BLaER1 treated with 17β-estradiol and CSF1 and Interleukin-3, amounts not matched to agents 10 nM and 100 nM (cell line): ENCODE results near the gene TPO.
A peak's percentile ranks its signal among the peaks of the same experiment; 100 is the strongest.
"Not testable (repeated sequence)": the region's sequence is repeated elsewhere in the genome, so short reads cannot be mapped to it uniquely, and the experiment has no call there.

Source experiments
- H3K27ac ChIP-seq, 11 experiments: shearing (Covaris generic); formaldehyde crosslinking; 2 replicates each; pipeline ENCODE4 v1.8.1; 2022
- H3K27me3 ChIP-seq, 11 experiments: shearing (Covaris generic); formaldehyde crosslinking; 2 replicates each; pipeline ENCODE4 v1.8.1; 2022
- H3K36me3 ChIP-seq, 11 experiments: shearing (Covaris generic); formaldehyde crosslinking; 2 replicates each; pipeline ENCODE4 v1.8.1; 2022
- H3K4me1 ChIP-seq, 10 experiments: shearing (Covaris generic); formaldehyde crosslinking; 2 replicates each; pipeline ENCODE4 v1.8.1; 2022
- H3K4me2 ChIP-seq, 11 experiments: shearing (Covaris generic); formaldehyde crosslinking; 2 replicates each; pipeline ENCODE4 v1.8.1; 2022
- H3K4me3 ChIP-seq, 10 experiments: shearing (Covaris generic); formaldehyde crosslinking; 2 replicates each; pipeline ENCODE4 v1.8.1; 2022
- H3K9ac ChIP-seq, 11 experiments: shearing (Covaris generic); formaldehyde crosslinking; 2 replicates each; pipeline ENCODE4 v1.8.1; 2022
- H3K9me3 ChIP-seq, 11 experiments: shearing (Covaris generic); formaldehyde crosslinking; replicated peaks in 1 of 11; 2 replicates each; pipeline ENCODE4 v1.8.1; 2022
- H4K20me1 ChIP-seq, 11 experiments: shearing (Covaris generic); formaldehyde crosslinking; 2 replicates each; pipeline ENCODE4 v1.8.1; 2022
- Cebpa-rat ChIP-seq, 11 experiments: shearing (Covaris generic); IDR thresholded peaks; 2 replicates each; pipeline ENCODE4 v1.8.1; 2022

The TPO gene

GRCh38 chr2:1512321-1513289, 99.3 kb downstream of the TPO start:
- peaks cover 0 to 10% (median 4%) of the 10 kb centered on the region in 11 experiments; a peak in 8 of 22 replicates for H3K9me3 ChIP-seq
- no peaks in the 10 kb centered on the region for H3K36me3 ChIP-seq
- no peak overlapping the region for H3K9ac ChIP-seq
- H4K20me1 ChIP-seq = no peaks in the 10 kb centered on the region; a peak in 1 of 22 replicates
- no peak overlapping the region for H3K27ac ChIP-seq
- no peak overlapping the region for H3K4me3 ChIP-seq
- TF ChIP-seq Cebpa-rat (IDR thresholded peaks at IDR 0.05) = no peak
- no peaks in the 10 kb centered on the region for H3K27me3 ChIP-seq
- H3K4me1 ChIP-seq = peaks cover 0 to 40% (median 16%) of the 10 kb centered on the region in 10 experiments; a peak in 16 of 20 replicates
- H3K4me2 ChIP-seq = no peak overlapping the region

- Histone ChIP-seq H4K20me1 (no peaks in the 10 kb centered on the region; a peak in 1 of 22 replicates), H3K27me3 (no peaks in the 10 kb centered on the region), H3K4me3 (no peak overlapping the region), H3K4me1 (peaks cover 14 to 60% (median 35%) of the 10 kb centered on the region in 10 experiments), H3K4me2 (peak overlapping the region in 3 of 11 experiments; percentile 10 to 21 (median 17); a peak in 4 of 22 replicates), H3K36me3 (no peaks in the 10 kb centered on the region), H3K9ac (no peak overlapping the region), H3K27ac (no peak overlapping the region), H3K9me3 (peaks cover 0 to 5% (median 0%) of the 10 kb centered on the region in 11 experiments; a peak in 4 of 22 replicates)
- TF ChIP-seq Cebpa-rat (IDR thresholded peaks at IDR 0.05) = no peak
Measured at GRCh38 chr2:1514391-1515072, 101.3 kb downstream of the TPO start.

GRCh38 chr2:1515073-1515430, 101.8 kb downstream of the TPO start:
- Histone ChIP-seq H4K20me1 (no peaks in the 10 kb centered on the region; a peak in 1 of 22 replicates), H3K36me3 (no peaks in the 10 kb centered on the region), H3K4me2 (no peak overlapping the region; a peak in 1 of 22 replicates), H3K27me3 (no peaks in the 10 kb centered on the region), H3K4me3 (no peak overlapping the region), H3K4me1 (peaks cover 14 to 65% (median 40%) of the 10 kb centered on the region in 10 experiments), H3K9ac (no peak overlapping the region), H3K27ac (no peak overlapping the region), H3K9me3 (peaks cover 0 to 5% (median 0%) of the 10 kb centered on the region in 11 experiments; a peak in 2 of 22 replicates)
- TF ChIP-seq Cebpa-rat (IDR thresholded peaks at IDR 0.05) = no peak

- peak overlapping the region in 5 of 11 experiments; percentile 7 to 80 (median 66); a peak in 7 of 22 replicates for H3K4me2 ChIP-seq
- peaks cover 0 to 5% (median 0%) of the 10 kb centered on the region in 11 experiments; a peak in 2 of 22 replicates for H3K9me3 ChIP-seq
- no peak for TF ChIP-seq Cebpa-rat (IDR thresholded peaks at IDR 0.05)
- H3K36me3 ChIP-seq = no peaks in the 10 kb centered on the region
- peaks cover 0 to 4% (median 0%) of the 10 kb centered on the region in 11 experiments; a peak in 1 of 22 replicates for H3K27me3 ChIP-seq
- H3K4me3 ChIP-seq = no peak overlapping the region
- H3K9ac ChIP-seq = no peak overlapping the region
- H3K27ac ChIP-seq = no peak overlapping the region
- H4K20me1 ChIP-seq = no peaks in the 10 kb centered on the region; a peak in 1 of 22 replicates
- H3K4me1 ChIP-seq = peaks cover 14 to 76% (median 52%) of the 10 kb centered on the region in 10 experiments
Measured at GRCh38 chr2:1515986-1516797, 102.9 kb downstream of the TPO start.

GRCh38 chr2:1516798-1517060, 103.5 kb downstream of the TPO start:
- peaks cover 14 to 82% (median 57%) of the 10 kb centered on the region in 10 experiments for H3K4me1 ChIP-seq
- H4K20me1 ChIP-seq = no peaks in the 10 kb centered on the region; a peak in 1 of 22 replicates
- H3K9me3 ChIP-seq = peaks cover 0 to 5% (median 0%) of the 10 kb centered on the region in 11 experiments; a peak in 2 of 22 replicates
- peaks cover 0 to 8% (median 0%) of the 10 kb centered on the region in 11 experiments; a peak in 1 of 22 replicates for H3K27me3 ChIP-seq
- H3K27ac ChIP-seq = no peak overlapping the region
- peak overlapping the region in 5 of 11 experiments; percentile 17 to 80 (median 77); a peak in 8 of 22 replicates for H3K4me2 ChIP-seq
- H3K36me3 ChIP-seq = no peaks in the 10 kb centered on the region
- H3K4me3 ChIP-seq = no peak overlapping the region
- TF ChIP-seq Cebpa-rat (IDR thresholded peaks at IDR 0.05) = no peak
- no peak overlapping the region for H3K9ac ChIP-seq

- not testable (repeated sequence) for H3K9me3 ChIP-seq, H3K36me3 ChIP-seq, H3K27ac ChIP-seq
Measured at GRCh38 chr2:1517291-1517690, 104.0 kb downstream of the TPO start.

GRCh38 chr2:1517786-1518185, 104.5 kb downstream of the TPO start:
- H4K20me1 ChIP-seq = no peaks in the 10 kb centered on the region; a peak in 1 of 22 replicates
- H3K4me3 ChIP-seq = no peak overlapping the region
- no peaks in the 10 kb centered on the region; a peak in 1 of 22 replicates for H3K9me3 ChIP-seq
- H3K27ac ChIP-seq = peak overlapping the region in 3 of 11 experiments; percentile 2 to 23 (median 10); a peak in 3 of 22 replicates
- peak overlapping the region in 10 of 11 experiments; percentile 30 to 85 (median 70); a peak in 19 of 22 replicates for H3K4me2 ChIP-seq
- no peak for TF ChIP-seq Cebpa-rat (IDR thresholded peaks at IDR 0.05)
- no peak overlapping the region for H3K9ac ChIP-seq
- peaks cover 0 to 8% (median 0%) of the 10 kb centered on the region in 11 experiments; a peak in 1 of 22 replicates for H3K27me3 ChIP-seq
- H3K4me1 ChIP-seq = peaks cover 14 to 88% (median 62%) of the 10 kb centered on the region in 10 experiments
- H3K36me3 ChIP-seq = no peaks in the 10 kb centered on the region

More at GRCh38 chr2:1517291-1517690, 104.0 kb downstream of the TPO start:
- Histone ChIP-seq H3K4me1 (peaks cover 14 to 85% (median 60%) of the 10 kb centered on the region in 10 experiments), H3K4me2 (peak overlapping the region in 8 of 11 experiments; percentile 63 to 85 (median 75); a peak in 16 of 22 replicates)
- H3K27me3 ChIP-seq, H3K4me3 ChIP-seq, H4K20me1 ChIP-seq, H3K9ac ChIP-seq: not testable (repeated sequence)

- Histone ChIP-seq H3K36me3 (no peaks in the 10 kb centered on the region), H3K4me1 (peaks cover 14 to 88% (median 62%) of the 10 kb centered on the region in 10 experiments), H3K27ac (peak overlapping the region in 5 of 11 experiments; percentile 13 to 45 (median 30); a peak in 7 of 22 replicates), H3K9ac (0 out of 22 replicates have a peak overlapping the region, but pooled peaks of 1 of the 11 experiments have one; percentile 3), H3K4me3 (no peak overlapping the region), H4K20me1 (no peaks in the 10 kb centered on the region; a peak in 1 of 22 replicates), H3K4me2 (peak overlapping the region; percentile 46 to 85 (median 70)), H3K9me3 (no peaks in the 10 kb centered on the region), H3K27me3 (peaks cover 0 to 8% (median 0%) of the 10 kb centered on the region in 11 experiments; a peak in 1 of 22 replicates)
- no peak for TF ChIP-seq Cebpa-rat (IDR thresholded peaks at IDR 0.05)
Measured at GRCh38 chr2:1518331-1518803, 105.1 kb downstream of the TPO start.
